ENCODE measurements around the gene WBP1. TPM values are rescaled to one million over a fixed set of nuclear protein-coding genes. Genes with fewer than 3 reads are reported as not detected.
"Not testable (repeated sequence)": the region's sequence is repeated elsewhere in the genome, so short reads cannot be mapped to it uniquely, and the experiment has no call there.

Gene WBP1
- total RNA-seq, 1 experiment from 2014 or later = 54.8 TPM

- peak; percentile 87 to 90 for DNase-seq
- POLR2A ChIA-PET = interaction anchor here (1.0 to 2.7 kb wide), 8 partner anchors 10 to 629 kb away, joined by 3 to 24 read pairs (median 6); partner anchors contain the start of genes AUP1, HTRA2, MRPL53 and STAMBP
- no TSS peak for BruUV-seq (replicated peaks)
- intact Hi-C loops (cut with micrococcal nuclease; ENCODE audit: unreplicated experiment) = loop anchor here (1.0 to 2.0 kb wide), 5 partner anchors 9 to 49 kb away; partner anchors contain the start of genes MRPL53, PCGF1 and TTC31
- H3K36me3 ChIP-seq (ENCODE audit: control insufficient read depth, insufficient read depth, low read length) = peaks cover 4% of the 10 kb centered on the region
- H3K27me3 Mint-ChIP-seq (ENCODE audit: insufficient read depth, unreplicated experiment) = no peaks in the 10 kb centered on the region
- TF ChIP-seq CTCF (IDR thresholded peaks at IDR 0.05; ENCODE audit: insufficient read depth in 1 of 2, low read depth in 1 of 2, low read length in 1 of 2, severe bottlenecking in 1 of 2, unreplicated experiment in 1 of 2) = no peak
- peak overlapping the region; percentile 74 for H3K27ac Mint-ChIP-seq (ENCODE audit: unreplicated experiment)
- peak overlapping the region; percentile 95 for H3K4me3 Mint-ChIP-seq (ENCODE audit: unreplicated experiment)
- no peaks in the 10 kb centered on the region for H3K9me3 Mint-ChIP-seq (ENCODE audit: unreplicated experiment)
- peak overlapping the region; percentile 65 for H3K4me3 ChIP-seq (ENCODE audit: low read depth, low read length)
- peaks cover 47% of the 10 kb centered on the region for H3K4me1 Mint-ChIP-seq (ENCODE audit: low read depth, unreplicated experiment)
- H3K9me3 ChIP-seq = no peaks in the 10 kb centered on the region
- H3K4me1 ChIP-seq = peaks cover 11% of the 10 kb centered on the region; the same call in 1 of the 2 replicates
- H3K36me3 Mint-ChIP-seq (ENCODE audit: insufficient read depth, unreplicated experiment) = peaks cover 62% of the 10 kb centered on the region
- H3K27me3 ChIP-seq (replicated peaks; ENCODE audit: control insufficient read depth, insufficient read depth, low read length) = no peaks in the 10 kb centered on the region
- CTCF ChIA-PET = interaction anchor here (0.7 to 1.6 kb wide), 9 partner anchors 15 to 82 kb away, joined by 3 to 9 read pairs (median 6); partner anchors contain the start of genes CCDC142, MRPL53 and TTC31
Observed at GRCh38 chr2:74457549-74458131, 598 bp upstream of the WBP1 start.

- Mint-ChIP-seq H3K36me3 (ENCODE audit: insufficient read depth, unreplicated experiment) (peaks cover 71% of the 10 kb centered on the region), H3K27ac (ENCODE audit: unreplicated experiment) (peak overlapping the region; percentile 74), H3K9me3 (ENCODE audit: unreplicated experiment) (no peaks in the 10 kb centered on the region), H3K27me3 (ENCODE audit: insufficient read depth, unreplicated experiment) (no peaks in the 10 kb centered on the region), H3K4me3 (ENCODE audit: unreplicated experiment) (peak overlapping the region; percentile 95), H3K4me1 (ENCODE audit: low read depth, unreplicated experiment) (peaks cover 41% of the 10 kb centered on the region)
- intact Hi-C loops (cut with micrococcal nuclease; ENCODE audit: unreplicated experiment) = loop anchor here (1.0 to 2.0 kb wide), 5 partner anchors 7 to 48 kb away; partner anchors contain the start of genes MRPL53, PCGF1 and TTC31
- Histone ChIP-seq H3K4me1 (peaks cover 10% of the 10 kb centered on the region; the same call in 1 of the 2 replicates), H3K4me3 (ENCODE audit: low read depth, low read length) (peak overlapping the region; percentile 45), H3K9me3 (no peaks in the 10 kb centered on the region), H3K27me3 (replicated peaks; ENCODE audit: control insufficient read depth, insufficient read depth, low read length) (no peaks in the 10 kb centered on the region), H3K36me3 (ENCODE audit: control insufficient read depth, insufficient read depth, low read length) (peaks cover 4% of the 10 kb centered on the region)
- TF ChIP-seq CTCF (IDR thresholded peaks at IDR 0.05; ENCODE audit: insufficient read depth in 1 of 2, low read depth in 1 of 2, low read length in 1 of 2, severe bottlenecking in 1 of 2, unreplicated experiment in 1 of 2) = no peak
- CTCF ChIA-PET = interaction anchor here (0.5 to 1.6 kb wide), 7 partner anchors 8 to 68 kb away, joined by 3 to 8 read pairs (median 6); partner anchors contain the start of genes CCDC142, MRPL53 and TTC31
- DNase-seq = no peak
- POLR2A ChIA-PET = interaction anchor here (0.7 to 2.7 kb wide), 10 partner anchors 8 to 630 kb away, joined by 3 to 24 read pairs (median 6); partner anchors contain the start of genes AUP1, HTRA2, MRPL53 and STAMBP
- BruUV-seq (replicated peaks) = no TSS peak
Observed at GRCh38 chr2:74458938-74459363, 713 bp downstream of the WBP1 start.

- H3K4me1 ChIP-seq; BruUV-seq (replicated peaks); DNase-seq; H3K9me3 ChIP-seq; H3K9me3 Mint-ChIP-seq (ENCODE audit: unreplicated experiment); H3K36me3 ChIP-seq (ENCODE audit: control insufficient read depth, insufficient read depth, low read length); H3K27me3 Mint-ChIP-seq (ENCODE audit: insufficient read depth, unreplicated experiment); CTCF ChIA-PET; H3K27me3 ChIP-seq (replicated peaks; ENCODE audit: control insufficient read depth, insufficient read depth, low read length): not testable (repeated sequence)
- intact Hi-C loops (cut with micrococcal nuclease; ENCODE audit: unreplicated experiment) = loop anchor here (2.0 kb wide), 1 partner anchor 47 kb away; the partner anchor contains the start of gene PCGF1
- peak overlapping the region; percentile 74 for H3K27ac Mint-ChIP-seq (ENCODE audit: unreplicated experiment)
- POLR2A ChIA-PET = interaction anchor here (2.0 to 2.7 kb wide), 2 partner anchors 14 to 17 kb away, joined by 20 read pairs; partner anchors contain the start of gene MRPL53
- peak overlapping the region; percentile 95 for H3K4me3 Mint-ChIP-seq (ENCODE audit: unreplicated experiment)
- H3K4me3 ChIP-seq (ENCODE audit: low read depth, low read length) = peak overlapping the region; percentile 45
- H3K36me3 Mint-ChIP-seq (ENCODE audit: insufficient read depth, unreplicated experiment) = peaks cover 71% of the 10 kb centered on the region
- peaks cover 37% of the 10 kb centered on the region for H3K4me1 Mint-ChIP-seq (ENCODE audit: low read depth, unreplicated experiment)
Observed at GRCh38 chr2:74459503-74460118, 1.4 kb downstream of the WBP1 start.

GRCh38 chr2:74460187-74460586 lies 1.9 kb downstream of the WBP1 start:
- H3K9me3 ChIP-seq; H3K4me1 ChIP-seq; CTCF ChIA-PET; H3K4me3 ChIP-seq (ENCODE audit: low read depth, low read length); H3K36me3 ChIP-seq (ENCODE audit: control insufficient read depth, insufficient read depth, low read length); H3K27me3 Mint-ChIP-seq (ENCODE audit: insufficient read depth, unreplicated experiment); intact Hi-C loops (cut with micrococcal nuclease; ENCODE audit: unreplicated experiment); H3K27me3 ChIP-seq (replicated peaks; ENCODE audit: control insufficient read depth, insufficient read depth, low read length); BruUV-seq (replicated peaks); H3K9me3 Mint-ChIP-seq (ENCODE audit: unreplicated experiment); DNase-seq: not testable (repeated sequence)
- Mint-ChIP-seq H3K4me3 (ENCODE audit: unreplicated experiment) (peak overlapping the region; percentile 95), H3K4me1 (ENCODE audit: low read depth, unreplicated experiment) (peaks cover 32% of the 10 kb centered on the region), H3K36me3 (ENCODE audit: insufficient read depth, unreplicated experiment) (peaks cover 67% of the 10 kb centered on the region), H3K27ac (ENCODE audit: unreplicated experiment) (peak overlapping the region; percentile 74)
- POLR2A ChIA-PET = interaction anchor here (0.6 kb wide), 1 partner anchor 1206 kb away, joined by 4 read pairs; no protein-coding TSS in a partner anchor

All from Caco-2 (cell line).